GM23248 (cell line): ENCODE results near the gene PANK4.

Experiments
- EZH2 ChIP-seq: fragments of 200-600 bp; sonication (generic); IDR thresholded peaks from 2 replicates; pipeline ENCODE4 v1.6.1; 2018; ENCODE audit warnings: antibody characterized with exemption, mild to moderate bottlenecking; ENCODE audit not compliant: insufficient read depth, poor library complexity, severe bottlenecking
- EZH2phosphoT487 ChIP-seq: fragments of 200-600 bp; sonication (generic); IDR thresholded peaks from 2 replicates; pipeline ENCODE4 v1.6.1; 2018; ENCODE audit warnings: antibody characterized with exemption, moderate library complexity, mild to moderate bottlenecking, low read depth; ENCODE audit not compliant: insufficient read depth

GRCh38 chr1:2495026-2495425 lies 31.4 kb downstream of the PANK4 start:
- TF ChIP-seq EZH2 (no peak), EZH2phosphoT487 (no peak)
